ENCODE measurements around the gene MT1E. TPM values are rescaled to one million over a fixed set of nuclear protein-coding genes. Genes with fewer than 3 reads are reported as not detected.

The MT1E gene
- total and polyA plus RNA-seq, 7 experiments from 2014 or later = 0.45 to 166 (median 4.0) TPM; not detected in 1

DNA sequence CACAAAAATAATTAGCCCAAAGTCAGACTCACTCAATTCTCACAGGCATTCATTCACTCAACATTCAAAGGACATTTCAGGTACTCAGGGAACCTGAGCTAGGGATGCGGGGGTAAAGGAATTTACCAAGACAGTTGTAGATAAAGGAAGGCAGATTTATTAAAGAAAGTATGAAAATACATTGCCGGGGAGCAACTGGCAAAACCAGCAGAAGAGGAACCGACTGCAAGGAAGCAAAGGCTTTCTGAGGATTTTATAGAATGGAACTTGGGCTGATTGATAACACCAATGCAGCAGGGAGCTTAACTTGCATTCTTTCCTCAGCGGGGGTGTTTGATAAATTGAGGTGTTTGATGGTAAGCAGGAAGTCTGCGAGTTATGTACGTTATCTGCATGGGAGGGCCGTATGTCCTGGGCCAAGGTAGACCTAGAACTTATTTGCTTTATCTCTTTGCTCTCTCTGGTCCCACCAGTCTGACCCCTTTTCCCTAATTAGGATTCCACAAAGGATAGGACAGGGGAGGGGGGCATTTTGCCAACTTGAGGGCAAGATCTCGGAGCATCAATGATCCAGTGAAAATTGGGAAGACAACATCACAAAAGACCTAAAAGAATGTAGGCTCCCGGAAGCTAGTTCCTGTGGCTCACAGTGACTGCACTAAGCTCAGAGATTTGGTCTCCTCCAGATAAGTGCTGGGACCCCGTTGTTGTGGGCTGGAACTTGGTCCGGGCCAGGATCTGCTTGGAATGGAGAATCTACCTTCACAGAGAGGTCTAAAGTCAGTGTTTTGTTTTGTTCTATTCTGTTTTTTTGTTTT lies 42.0 kb upstream of the MT1E start:
- no peaks in the 10 kb centered on the region for H3K27me3 ChIP-seq (ENCODE audit: control insufficient read depth in 2 of 2, insufficient read depth in 2 of 2, low read length in 2 of 2)
- no peaks in the 10 kb centered on the region for H3K9me3 ChIP-seq (ENCODE audit: control insufficient read depth in 2 of 3, low read length in 3 of 3)
- no peak for ATAC-seq
- H3K4me3 ChIP-seq (ENCODE audit: low read length) = no peak overlapping the region
- intact Hi-C loops (cut with micrococcal nuclease) = no loop called here
- H3K27ac Mint-ChIP-seq = peak overlapping the region in 2 of 9 donors; percentile 18 to 23
- peaks cover under 1 to 56% (median 6%) of the 10 kb centered on the region in 5 donors for H3K27me3 Mint-ChIP-seq
- peaks cover 0 to 4% (median 0%) of the 10 kb centered on the region in 7 donors for H3K4me1 Mint-ChIP-seq
- no peak overlapping the region for H3K27ac ChIP-seq (ENCODE audit: low read depth, low read length)
- ChIA-PET CTCF (interaction anchor here (0.9 kb wide), 1 partner anchor 118 kb away, joined by 3 read pairs; no protein-coding TSS in a partner anchor), POLR2A (interaction anchor here (1.5 kb wide), 1 partner anchor 118 kb away, joined by 5 read pairs; no protein-coding TSS in a partner anchor)
- H3K36me3 ChIP-seq (ENCODE audit: control insufficient read depth in 2 of 3, insufficient read depth in 3 of 3, low read length in 3 of 3) = no peaks in the 10 kb centered on the region
- DNase-seq = no peak
- H3K9me3 Mint-ChIP-seq = no peaks in the 10 kb centered on the region
- H3K4me1 ChIP-seq (ENCODE audit: control insufficient read depth in 2 of 2, insufficient read depth in 2 of 2, low read length in 2 of 2) = no peaks in the 10 kb centered on the region
- H3K4me3 Mint-ChIP-seq = no peak overlapping the region
- no peaks in the 10 kb centered on the region for H3K36me3 Mint-ChIP-seq

DNA sequence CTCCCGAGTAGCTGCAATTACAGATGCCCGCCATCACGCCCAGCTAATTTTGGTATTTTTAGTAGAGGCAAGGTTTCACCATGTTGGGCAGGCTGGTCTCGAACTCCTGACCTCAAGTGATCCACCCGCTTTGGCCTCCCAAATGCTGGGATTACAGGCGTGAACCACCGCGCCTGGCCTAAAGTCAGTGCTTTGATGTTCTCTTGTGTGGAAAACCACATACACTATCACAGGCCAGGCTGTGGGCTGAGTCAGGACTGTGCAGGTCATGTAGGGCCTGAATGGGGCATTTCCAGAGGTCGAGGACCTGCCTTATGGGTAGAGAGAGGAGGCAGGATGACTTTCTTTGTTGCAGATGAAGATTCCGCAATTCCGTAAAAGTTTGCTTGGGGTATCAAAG lies 41.3 kb upstream of the MT1E start:
- H3K27ac ChIP-seq (ENCODE audit: low read depth, low read length) = no peak overlapping the region
- Mint-ChIP-seq H3K9me3 (no peaks in the 10 kb centered on the region), H3K27me3 (peaks cover 5 to 61% (median 10%) of the 10 kb centered on the region in 5 donors), H3K4me1 (peaks cover 0 to 8% (median 4%) of the 10 kb centered on the region in 7 donors), H3K4me3 (no peak overlapping the region), H3K27ac (no peak overlapping the region), H3K36me3 (no peaks in the 10 kb centered on the region)
- no peaks in the 10 kb centered on the region for H3K36me3 ChIP-seq (ENCODE audit: control insufficient read depth in 2 of 3, insufficient read depth in 3 of 3, low read length in 3 of 3)
- H3K4me1 ChIP-seq (ENCODE audit: control insufficient read depth in 2 of 2, insufficient read depth in 2 of 2, low read length in 2 of 2) = no peaks in the 10 kb centered on the region
- H3K27me3 ChIP-seq (ENCODE audit: control insufficient read depth in 2 of 2, insufficient read depth in 2 of 2, low read length in 2 of 2) = no peaks in the 10 kb centered on the region
- no peak for ATAC-seq
- ChIA-PET CTCF (interaction anchor here (0.9 kb wide), 1 partner anchor 118 kb away, joined by 3 read pairs; no protein-coding TSS in a partner anchor), POLR2A (no interaction called here)
- H3K9me3 ChIP-seq (ENCODE audit: control insufficient read depth in 2 of 3, low read length in 3 of 3) = no peaks in the 10 kb centered on the region
- DNase-seq = no peak
- intact Hi-C loops (cut with micrococcal nuclease) = no loop called here
- no peak overlapping the region for H3K4me3 ChIP-seq (ENCODE audit: low read length)

GRCh38 chr16:56588781-56589140 lies 36.8 kb upstream of the MT1E start:
- no peak overlapping the region for H3K27ac ChIP-seq (ENCODE audit: low read depth, low read length)
- Mint-ChIP-seq H3K9me3 (no peaks in the 10 kb centered on the region), H3K4me3 (peak overlapping the region; percentile 49 to 90 (median 85)), H3K4me1 (peaks cover 6 to 15% (median 11%) of the 10 kb centered on the region in 7 donors), H3K27me3 (peaks cover 9 to 53% (median 18%) of the 10 kb centered on the region in 5 donors), H3K36me3 (no peaks in the 10 kb centered on the region), H3K27ac (peak overlapping the region in 2 of 9 donors; percentile 38 to 87)
- no peaks in the 10 kb centered on the region for H3K36me3 ChIP-seq (ENCODE audit: control insufficient read depth in 2 of 3, insufficient read depth in 3 of 3, low read length in 3 of 3)
- peaks cover 4 to 6% of the 10 kb centered on the region in 2 donors for H3K4me1 ChIP-seq (ENCODE audit: control insufficient read depth in 2 of 2, insufficient read depth in 2 of 2, low read length in 2 of 2)
- CTCF ChIA-PET = no interaction called here
- H3K27me3 ChIP-seq (ENCODE audit: control insufficient read depth in 2 of 2, insufficient read depth in 2 of 2, low read length in 2 of 2) = no peaks in the 10 kb centered on the region
- intact Hi-C loops (cut with micrococcal nuclease) = loop anchor here in 1 of 2 donors (2.0 kb wide), 1 partner anchor 20 kb away; the partner anchor contains the start of gene MT2A
- peak overlapping the region; percentile 61 for H3K4me3 ChIP-seq (ENCODE audit: low read length)
- DNase-seq (no peak), ATAC-seq (no peak)
- POLR2A ChIA-PET = no interaction called here
- no peaks in the 10 kb centered on the region for H3K9me3 ChIP-seq (ENCODE audit: control insufficient read depth in 2 of 3, low read length in 3 of 3)

- POLR2A ChIA-PET = no interaction called here
- ATAC-seq (peak; percentile 77), DNase-seq (peak in 8 of 9 donors; percentile 21 to 54 (median 42))
- Histone ChIP-seq H3K4me3 (ENCODE audit: low read length) (peak within 1 kb of the TSS; percentile 61), H3K27ac (ENCODE audit: low read depth, low read length) (no peak within 1 kb of the TSS), H3K9me3 (ENCODE audit: control insufficient read depth in 2 of 3, low read length in 3 of 3) (no peaks in the 10 kb centered on the region), H3K4me1 (ENCODE audit: control insufficient read depth in 2 of 2, insufficient read depth in 2 of 2, low read length in 2 of 2) (peaks cover 4 to 6% of the 10 kb centered on the region in 2 donors), H3K27me3 (ENCODE audit: control insufficient read depth in 2 of 2, insufficient read depth in 2 of 2, low read length in 2 of 2) (no peaks in the 10 kb centered on the region), H3K36me3 (ENCODE audit: control insufficient read depth in 2 of 3, insufficient read depth in 3 of 3, low read length in 3 of 3) (no peaks in the 10 kb centered on the region)
- Mint-ChIP-seq H3K36me3 (no peaks in the 10 kb centered on the region), H3K9me3 (no peaks in the 10 kb centered on the region), H3K4me1 (peaks cover 6 to 15% (median 11%) of the 10 kb centered on the region in 7 donors), H3K27me3 (peaks cover 9 to 47% (median 18%) of the 10 kb centered on the region in 5 donors), H3K4me3 (peak within 1 kb of the TSS; percentile 77 to 90 (median 86)), H3K27ac (peak within 1 kb of the TSS in 3 of 9 donors; percentile 13 to 87 (median 38))
- CTCF ChIA-PET = no interaction called here
- intact Hi-C loops (cut with micrococcal nuclease) = loop anchor here in 1 of 2 donors (2.0 kb wide), 1 partner anchor 19 kb away; the partner anchor contains the start of gene MT2A
Observed at GRCh38 chr16:56589141-56590039, 36.2 kb upstream of the MT1E start, which contains the start of gene MT3. MT3 (plus strand) TSS chr16:56589528; CDS start chr16:56589591, 63 bp downstream.

- no peak overlapping the region for H3K27ac Mint-ChIP-seq
- Histone ChIP-seq H3K27ac (ENCODE audit: low read depth, low read length) (no peak overlapping the region), H3K4me1 (ENCODE audit: control insufficient read depth in 2 of 2, insufficient read depth in 2 of 2, low read length in 2 of 2) (peaks cover 4 to 6% of the 10 kb centered on the region in 2 donors), H3K27me3 (ENCODE audit: control insufficient read depth in 2 of 2, insufficient read depth in 2 of 2, low read length in 2 of 2) (no peaks in the 10 kb centered on the region), H3K9me3 (ENCODE audit: control insufficient read depth in 2 of 3, low read length in 3 of 3) (no peaks in the 10 kb centered on the region), H3K4me3 (ENCODE audit: low read length) (no peak overlapping the region), H3K36me3 (ENCODE audit: control insufficient read depth in 2 of 3, insufficient read depth in 3 of 3, low read length in 3 of 3) (no peaks in the 10 kb centered on the region)
- H3K9me3 Mint-ChIP-seq = no peaks in the 10 kb centered on the region
- ChIA-PET POLR2A (no interaction called here), CTCF (interaction anchor here (0.7 kb wide), 1 partner anchor 45 kb away, joined by 3 read pairs; no protein-coding TSS in a partner anchor)
- ATAC-seq (no peak), DNase-seq (peak in 1 of 9 donors; percentile 11)
- H3K4me1 Mint-ChIP-seq = peaks cover 6 to 15% (median 11%) of the 10 kb centered on the region in 7 donors
- intact Hi-C loops (cut with micrococcal nuclease) = no loop called here
- H3K36me3 Mint-ChIP-seq = no peaks in the 10 kb centered on the region
- H3K27me3 Mint-ChIP-seq = peaks cover 4 to 45% (median 18%) of the 10 kb centered on the region in 5 donors
- no peak overlapping the region for H3K4me3 Mint-ChIP-seq
Observed at GRCh38 chr16:56591377-56592060, 34.1 kb upstream of the MT1E start.
